ENCODE data around the gene TMA7B. TPM values are rescaled to one million over a fixed set of nuclear protein-coding genes. Genes with fewer than 3 reads are reported as not detected.

TMA7B gene
- polyA plus RNA-seq, 1 experiment = not detected

DNA sequence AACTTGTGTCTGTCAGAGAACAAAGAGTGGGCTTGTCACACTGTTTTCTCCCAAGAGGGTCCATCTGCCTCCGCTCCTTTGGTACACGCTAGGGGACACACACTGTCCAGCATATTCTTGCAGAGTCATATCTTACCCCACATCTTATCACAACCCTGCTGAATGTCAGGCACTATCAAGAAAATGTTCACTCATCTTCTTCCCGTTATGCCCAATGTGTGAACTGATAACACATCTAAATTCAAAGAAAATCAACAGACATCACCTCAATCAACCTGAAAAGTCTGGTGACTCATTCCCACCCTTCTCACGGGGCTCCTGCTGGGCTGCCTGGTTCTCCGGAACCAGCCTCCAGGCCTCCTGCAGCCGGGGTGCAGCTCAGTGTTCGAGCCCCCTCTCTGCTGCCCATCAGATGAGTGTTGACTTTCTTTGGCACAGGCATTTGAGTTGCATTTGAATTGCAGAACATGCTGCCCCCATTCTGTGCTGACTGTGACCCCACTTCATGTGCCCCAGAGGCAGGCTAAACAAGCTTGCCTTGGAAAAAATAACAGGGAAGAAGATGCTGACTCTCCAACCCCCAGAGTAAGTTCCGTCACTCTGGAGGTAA is 40.0 kb upstream of the TMA7B start:
- Histone ChIP-seq H3K4me3 (ENCODE audit: low read depth, low read length) (no peak overlapping the region), H3K27me3 (ENCODE audit: control insufficient read depth, insufficient read depth, low read length) (peaks cover 14% of the 10 kb centered on the region), H3K36me3 (ENCODE audit: control insufficient read depth, insufficient read depth, low read length) (no peaks in the 10 kb centered on the region)
- CTCF ChIA-PET = interaction anchor here (1.4 kb wide), 1 partner anchor 105 kb away, joined by 3 read pairs; no protein-coding TSS in a partner anchor
- no peak for DNase-seq (ENCODE audit: low read depth)
- POLR2A ChIA-PET = no interaction called here
- TF ChIP-seq, protein P1, sequence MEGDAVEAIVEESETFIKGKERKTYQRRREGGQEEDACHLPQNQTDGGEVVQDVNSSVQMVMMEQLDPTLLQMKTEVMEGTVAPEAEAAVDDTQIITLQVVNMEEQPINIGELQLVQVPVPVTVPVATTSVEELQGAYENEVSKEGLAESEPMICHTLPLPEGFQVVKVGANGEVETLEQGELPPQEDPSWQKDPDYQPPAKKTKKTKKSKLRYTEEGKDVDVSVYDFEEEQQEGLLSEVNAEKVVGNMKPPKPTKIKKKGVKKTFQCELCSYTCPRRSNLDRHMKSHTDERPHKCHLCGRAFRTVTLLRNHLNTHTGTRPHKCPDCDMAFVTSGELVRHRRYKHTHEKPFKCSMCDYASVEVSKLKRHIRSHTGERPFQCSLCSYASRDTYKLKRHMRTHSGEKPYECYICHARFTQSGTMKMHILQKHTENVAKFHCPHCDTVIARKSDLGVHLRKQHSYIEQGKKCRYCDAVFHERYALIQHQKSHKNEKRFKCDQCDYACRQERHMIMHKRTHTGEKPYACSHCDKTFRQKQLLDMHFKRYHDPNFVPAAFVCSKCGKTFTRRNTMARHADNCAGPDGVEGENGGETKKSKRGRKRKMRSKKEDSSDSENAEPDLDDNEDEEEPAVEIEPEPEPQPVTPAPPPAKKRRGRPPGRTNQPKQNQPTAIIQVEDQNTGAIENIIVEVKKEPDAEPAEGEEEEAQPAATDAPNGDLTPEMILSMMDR (IDR thresholded peaks at IDR 0.05; ENCODE audit: insufficient read depth, low read depth, low read length) = no peak

DNA sequence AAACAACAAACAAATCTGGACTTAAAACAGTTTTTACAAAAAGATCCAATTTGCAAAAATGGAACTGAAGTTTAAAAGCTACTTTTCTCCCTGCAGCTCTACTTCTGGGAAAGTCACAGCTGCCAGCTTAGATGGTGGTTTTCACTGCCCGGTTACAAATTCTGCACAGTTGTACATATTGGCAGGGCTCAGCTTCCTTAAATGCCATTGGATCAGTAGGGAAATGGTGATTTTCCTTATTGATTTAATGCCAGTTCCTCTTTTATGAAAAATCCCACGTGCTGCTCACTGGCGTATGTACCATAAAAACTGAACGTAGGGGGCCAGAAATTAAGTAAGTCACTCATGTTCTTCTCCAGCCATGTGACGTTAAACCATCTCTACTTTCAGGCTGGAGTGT is 36.5 kb upstream of the TMA7B start:
- ChIA-PET POLR2A (no interaction called here), CTCF (no interaction called here)
- H3K4me3 ChIP-seq (ENCODE audit: low read depth, low read length) = no peak overlapping the region
- no peak for DNase-seq (ENCODE audit: low read depth)
- TF ChIP-seq, protein P1 (IDR thresholded peaks at IDR 0.05; ENCODE audit: insufficient read depth, low read depth, low read length) = no peak
- peaks cover 28% of the 10 kb centered on the region for H3K27me3 ChIP-seq (ENCODE audit: control insufficient read depth, insufficient read depth, low read length)
- no peaks in the 10 kb centered on the region for H3K36me3 ChIP-seq (ENCODE audit: control insufficient read depth, insufficient read depth, low read length)

DNA sequence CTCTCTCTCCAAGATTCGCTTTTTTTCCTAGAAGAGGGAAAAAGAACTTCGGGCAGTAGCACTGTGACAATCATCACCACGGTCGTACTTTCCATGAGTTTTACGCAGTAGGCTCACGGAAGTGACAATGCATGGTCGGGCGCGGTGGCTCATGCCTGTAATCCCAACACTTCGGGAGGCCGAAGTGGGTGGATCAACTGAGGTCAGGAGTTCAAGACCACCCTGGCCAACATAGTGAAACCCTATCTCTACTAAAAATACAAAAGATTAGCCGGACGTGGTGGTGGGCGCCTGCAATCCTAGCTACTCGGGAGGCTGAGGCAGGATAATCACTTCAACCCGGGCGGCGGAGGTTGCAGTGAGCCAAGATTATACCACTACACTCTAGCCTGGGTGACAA is 35.9 kb upstream of the TMA7B start:
- POLR2A ChIA-PET = interaction anchor here (0.6 kb wide), 1 partner anchor 38 kb away, joined by 3 read pairs; no protein-coding TSS in a partner anchor
- no peak for DNase-seq (ENCODE audit: low read depth)
- TF ChIP-seq, protein P1 (IDR thresholded peaks at IDR 0.05; ENCODE audit: insufficient read depth, low read depth, low read length) = no peak
- no peaks in the 10 kb centered on the region for H3K36me3 ChIP-seq (ENCODE audit: control insufficient read depth, insufficient read depth, low read length)
- CTCF ChIA-PET = no interaction called here
- no peak overlapping the region for H3K4me3 ChIP-seq (ENCODE audit: low read depth, low read length)
- H3K27me3 ChIP-seq (ENCODE audit: control insufficient read depth, insufficient read depth, low read length) = peaks cover 29% of the 10 kb centered on the region

DNA sequence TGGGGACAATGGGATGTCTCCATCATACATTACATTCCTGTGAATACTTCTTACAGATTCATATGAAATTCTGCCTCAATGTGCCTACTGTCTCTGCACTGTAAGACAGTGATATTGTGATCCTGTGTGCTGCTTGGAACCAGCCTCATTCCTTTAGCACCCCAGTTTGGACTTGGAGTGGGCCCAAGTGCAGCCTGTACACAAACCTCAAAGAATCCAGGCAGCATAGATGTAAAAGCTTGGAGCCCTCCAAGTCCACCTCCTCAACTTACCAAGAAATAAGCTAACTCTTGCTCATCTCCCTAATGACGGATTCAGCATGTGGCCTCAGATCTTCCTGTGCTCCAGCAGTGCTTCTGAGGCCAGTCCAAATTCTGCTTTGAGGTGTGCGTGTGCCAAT is 34.9 kb upstream of the TMA7B start:
- no peak for DNase-seq (ENCODE audit: low read depth)
- POLR2A ChIA-PET = no interaction called here
- CTCF ChIA-PET = interaction anchor here (1.0 kb wide), 1 partner anchor 17 kb away, joined by 4 read pairs; no protein-coding TSS in a partner anchor
- Histone ChIP-seq H3K36me3 (ENCODE audit: control insufficient read depth, insufficient read depth, low read length) (no peaks in the 10 kb centered on the region), H3K27me3 (ENCODE audit: control insufficient read depth, insufficient read depth, low read length) (peaks cover 30% of the 10 kb centered on the region), H3K4me3 (ENCODE audit: low read depth, low read length) (no peak overlapping the region)
- TF ChIP-seq, protein P1 (IDR thresholded peaks at IDR 0.05; ENCODE audit: insufficient read depth, low read depth, low read length) = no peak

DNA sequence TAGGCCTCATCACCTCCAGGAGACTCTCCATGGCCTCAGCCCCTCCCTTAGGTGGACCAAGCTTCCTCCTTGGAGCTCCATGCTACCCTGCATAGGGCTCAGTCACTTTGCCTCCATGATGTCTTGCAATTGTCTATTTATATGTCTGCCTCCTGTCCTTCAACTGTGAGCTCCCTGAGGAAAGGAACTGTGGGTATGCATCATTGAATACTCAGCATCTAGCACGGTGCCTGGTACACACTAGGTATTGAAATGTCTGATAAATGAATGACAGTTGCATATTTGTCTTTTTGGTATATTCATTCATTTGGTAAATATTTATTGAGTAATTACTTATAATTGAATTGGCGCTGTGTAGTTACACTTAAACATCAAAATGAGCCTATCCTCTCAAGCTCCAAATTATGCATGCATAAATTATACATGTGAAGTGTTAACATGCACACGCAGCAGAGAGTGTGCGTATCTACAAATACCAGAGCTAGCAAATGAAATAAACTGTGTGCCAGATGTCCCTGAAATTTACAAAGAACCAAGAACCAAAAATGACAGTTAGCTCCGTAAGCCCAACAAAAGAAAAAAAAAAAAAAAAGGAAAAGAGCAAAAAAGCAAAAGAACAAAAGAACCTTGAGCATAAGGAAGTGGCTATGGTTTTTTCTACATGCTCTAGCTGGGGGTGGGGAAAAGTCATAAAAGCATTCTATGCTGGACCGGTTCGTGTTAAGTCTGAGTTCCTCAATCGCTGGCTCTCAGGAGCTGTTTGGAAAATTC is 34.1 kb upstream of the TMA7B start:
- H3K4me3 ChIP-seq (ENCODE audit: low read depth, low read length) = no peak overlapping the region
- ChIA-PET CTCF (interaction anchor here (1.0 kb wide), 1 partner anchor 17 kb away, joined by 4 read pairs; no protein-coding TSS in a partner anchor), POLR2A (no interaction called here)
- no peak for DNase-seq (ENCODE audit: low read depth)
- peaks cover 28% of the 10 kb centered on the region for H3K27me3 ChIP-seq (ENCODE audit: control insufficient read depth, insufficient read depth, low read length)
- no peaks in the 10 kb centered on the region for H3K36me3 ChIP-seq (ENCODE audit: control insufficient read depth, insufficient read depth, low read length)
- TF ChIP-seq, protein P1 (IDR thresholded peaks at IDR 0.05; ENCODE audit: insufficient read depth, low read depth, low read length) = no peak
